Stimulated activated CD4-positive, alpha-beta T cell treated with anti-CD3 and anti-CD28 coated beads, Interleukin-15, amount 100 ng/mL, for 48 hours (primary cell): ENCODE measurements around the gene VENTX.

Experiments
- DNase-seq, 2 donors: peaks; one replicate each; pipeline ENCODE4 v3.0.0-alpha.2; 2020; ENCODE audit warnings: low read depth in 2 of 2

VENTX gene

GRCh38 chr10:133271521-133272300, 34.1 kb downstream of the VENTX start:
- no peak for DNase-seq

DNA sequence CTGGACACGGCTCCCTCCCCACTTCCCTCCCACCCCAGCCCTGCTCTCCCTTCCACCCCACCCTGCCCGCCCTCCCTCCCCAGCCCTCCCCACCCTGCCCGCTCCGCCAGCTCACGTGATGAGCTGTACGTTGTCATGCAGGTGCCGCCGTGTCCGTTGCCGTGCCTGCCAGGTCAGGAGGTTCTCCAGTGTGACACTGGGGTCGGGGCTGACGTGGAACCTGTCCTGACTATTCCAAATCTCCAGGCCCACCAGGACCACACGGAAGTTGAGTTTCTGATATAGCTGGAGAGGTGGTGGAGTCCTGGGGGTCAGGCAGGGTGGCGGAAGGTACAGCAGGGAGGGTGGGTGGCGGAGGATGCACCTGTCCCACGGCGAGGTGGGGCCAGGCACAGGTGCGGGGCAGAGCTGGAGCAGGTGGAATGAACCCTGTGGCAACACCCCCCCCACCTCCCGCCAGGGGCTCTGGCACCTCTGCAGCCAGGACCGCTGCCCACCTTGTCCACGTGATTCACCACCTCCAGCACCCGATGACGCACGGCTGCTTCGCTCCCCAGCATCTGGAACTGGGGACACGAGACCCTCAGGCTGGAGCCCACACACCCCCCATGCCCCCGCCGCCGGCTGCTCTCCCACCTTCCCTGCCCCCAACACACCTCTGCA, 34.8 kb downstream of the VENTX start:
- no peak for DNase-seq

DNA sequence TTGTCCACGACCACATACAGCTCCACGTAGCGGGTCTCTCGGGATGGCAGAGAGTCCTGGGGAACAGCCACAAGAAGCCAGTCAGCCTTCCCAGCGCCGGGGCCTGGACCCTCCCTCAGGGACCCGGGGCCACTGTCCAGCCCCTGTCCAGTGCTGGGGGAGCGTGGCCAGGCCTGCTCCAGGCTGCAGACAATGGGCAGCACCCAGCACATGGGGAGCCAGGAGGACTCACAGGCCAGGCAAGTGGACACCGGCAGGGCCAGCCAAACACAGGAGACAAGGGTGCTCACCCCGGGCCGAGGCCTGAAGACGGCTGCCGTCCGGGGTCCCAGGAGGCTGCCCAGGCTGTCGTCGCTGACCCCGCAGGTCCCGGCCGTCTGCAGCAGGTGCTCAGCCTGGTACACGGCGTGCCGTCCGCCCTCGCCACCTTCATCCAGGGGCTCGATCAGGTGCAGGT, 35.3 kb downstream of the VENTX start:
- no peak for DNase-seq

DNA sequence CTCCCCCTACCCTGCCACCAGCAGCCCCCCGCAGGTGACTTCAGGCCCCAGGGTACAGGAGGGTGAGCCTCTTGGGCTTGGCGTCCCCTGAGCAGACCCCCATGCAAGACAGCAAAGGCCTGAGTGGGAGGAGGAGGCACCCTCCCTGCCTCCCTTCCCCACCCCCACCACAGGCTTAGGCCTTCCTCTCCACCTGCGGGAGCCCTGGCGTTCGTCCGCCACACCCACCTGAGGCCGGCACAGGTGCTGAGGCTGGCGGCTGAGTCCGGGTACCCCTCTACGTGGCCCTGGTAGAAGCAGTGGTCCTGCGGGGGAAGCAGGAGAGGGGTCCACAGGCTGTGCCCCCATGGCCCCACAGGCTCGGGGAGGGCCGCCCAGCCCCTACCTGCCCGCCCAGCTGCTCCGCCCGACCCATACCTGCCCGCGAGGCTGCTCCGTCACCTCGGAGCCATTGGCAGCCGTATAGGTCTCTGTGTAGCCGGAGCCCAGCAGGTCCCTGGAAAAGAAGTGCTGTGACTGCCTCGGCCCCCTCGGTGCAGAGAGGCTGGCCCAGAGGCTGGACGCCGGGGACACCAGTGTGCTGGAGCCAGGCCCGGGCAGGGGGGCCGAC, 36.0 kb downstream of the VENTX start:
- no peak for DNase-seq

DNA sequence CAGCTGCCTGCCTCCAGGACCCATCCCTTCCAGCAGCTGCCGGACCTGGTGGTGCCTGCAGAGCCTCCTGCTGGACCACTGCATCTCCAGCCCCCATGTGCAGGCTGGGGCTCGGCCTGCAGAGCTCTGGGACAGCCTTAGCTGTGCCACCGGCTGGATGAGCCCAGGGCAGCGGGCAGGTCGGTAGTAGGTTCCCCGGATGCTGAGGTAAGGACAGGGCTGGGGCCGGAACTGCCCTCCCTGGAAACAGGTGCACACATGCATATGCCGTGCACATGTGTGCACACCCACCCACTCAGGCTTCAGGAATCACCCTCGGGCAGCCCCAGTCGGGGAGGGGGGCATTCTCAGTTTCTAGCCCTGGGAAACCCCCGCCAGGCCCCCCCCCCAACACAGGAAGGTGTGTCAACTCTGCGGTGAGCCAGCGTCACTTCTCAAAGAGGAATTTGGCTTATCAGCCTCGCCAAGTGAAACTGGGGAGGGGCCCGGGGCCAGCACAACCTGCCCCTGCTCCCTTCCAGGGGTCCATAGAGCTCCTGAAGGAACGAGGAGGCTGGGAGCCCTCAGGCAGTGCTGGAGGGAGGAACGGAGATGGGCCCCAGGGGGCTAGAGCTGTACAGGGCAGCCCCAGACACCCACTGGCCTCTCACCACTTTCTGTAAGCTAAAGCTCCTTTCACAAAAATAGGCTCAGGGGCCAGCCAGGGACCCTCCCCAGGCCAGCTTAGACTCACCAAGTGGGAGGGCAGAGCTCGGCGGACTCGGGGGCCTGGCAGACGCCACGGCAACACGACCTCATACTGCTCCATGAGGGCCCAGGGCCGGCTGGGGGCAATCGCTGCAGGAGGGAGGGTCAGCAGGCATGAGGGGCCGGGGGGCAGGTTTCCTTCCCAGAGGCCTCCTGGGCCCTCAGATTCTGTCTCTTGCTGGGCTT, 37.4 kb downstream of the VENTX start:
- peak; percentile 76 to 78 for DNase-seq

DNA sequence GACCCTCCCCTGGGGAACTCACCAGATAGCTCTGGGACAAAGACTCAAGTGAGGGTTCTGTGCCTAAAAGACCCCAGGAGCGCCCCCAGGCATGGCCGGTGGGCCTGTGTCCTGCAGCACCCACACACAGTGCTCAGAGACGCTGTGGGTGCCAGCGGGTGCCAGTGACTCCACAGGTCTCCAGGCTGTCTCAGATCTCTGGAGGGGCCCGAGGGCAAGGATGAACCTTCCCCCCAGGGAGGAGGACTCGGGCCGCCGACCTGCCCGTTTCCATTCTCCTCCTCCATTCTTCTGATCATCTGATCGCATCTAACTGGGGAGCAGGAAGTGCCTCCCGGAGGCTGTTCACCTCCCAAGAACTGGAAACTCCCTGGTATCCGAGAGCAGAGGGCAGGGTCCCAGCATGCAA, 38.0 kb downstream of the VENTX start:
- no peak for DNase-seq

- no peak for DNase-seq
Observed at GRCh38 chr10:133276100-133276434, 38.4 kb downstream of the VENTX start.

- peak in 1 of 2 donors; percentile 71 for DNase-seq
Observed at GRCh38 chr10:133276435-133277201, 39.0 kb downstream of the VENTX start, which contains the start of gene ADAM8. Gene ADAM8 (minus strand): TSS chr10:133276868. CDS start chr10:133276817, 51 bp downstream.

- DNase-seq: no peak
Observed at GRCh38 chr10:133277277-133277992, 39.8 kb downstream of the VENTX start.

DNA sequence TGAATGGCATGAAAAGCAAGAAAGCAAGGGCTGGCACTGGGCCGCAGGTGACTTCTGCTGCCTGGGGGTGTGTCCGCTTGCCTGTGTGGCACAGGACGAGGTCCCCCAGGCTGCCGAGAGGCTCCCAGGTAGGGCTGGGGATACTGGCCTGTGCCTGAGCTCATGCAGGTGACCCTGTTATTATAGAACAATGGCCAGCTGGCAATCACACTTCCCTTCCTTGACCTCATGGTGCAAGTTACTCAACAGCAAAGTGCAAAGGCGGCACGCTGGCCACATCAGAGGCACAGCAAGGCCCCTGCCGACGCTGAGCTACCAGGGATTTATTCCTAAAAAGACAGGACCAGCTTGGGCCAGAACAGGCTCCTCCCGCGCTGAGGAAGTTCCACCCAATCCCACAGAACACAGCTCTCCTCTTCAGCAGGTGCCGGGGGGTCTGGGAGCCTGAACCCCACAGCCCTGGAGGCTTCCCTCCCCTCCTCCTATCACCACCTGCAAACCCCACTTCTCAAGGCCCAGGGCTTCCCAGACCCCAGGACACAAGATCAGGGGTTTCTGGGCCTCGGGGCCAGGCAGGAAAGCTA, 40.4 kb downstream of the VENTX start:
- no peak for DNase-seq

GRCh38 chr10:133278577-133279265, 41.1 kb downstream of the VENTX start:
- DNase-seq: no peak

- DNase-seq: no peak
Observed at GRCh38 chr10:133279326-133280226, 41.9 kb downstream of the VENTX start.

DNA sequence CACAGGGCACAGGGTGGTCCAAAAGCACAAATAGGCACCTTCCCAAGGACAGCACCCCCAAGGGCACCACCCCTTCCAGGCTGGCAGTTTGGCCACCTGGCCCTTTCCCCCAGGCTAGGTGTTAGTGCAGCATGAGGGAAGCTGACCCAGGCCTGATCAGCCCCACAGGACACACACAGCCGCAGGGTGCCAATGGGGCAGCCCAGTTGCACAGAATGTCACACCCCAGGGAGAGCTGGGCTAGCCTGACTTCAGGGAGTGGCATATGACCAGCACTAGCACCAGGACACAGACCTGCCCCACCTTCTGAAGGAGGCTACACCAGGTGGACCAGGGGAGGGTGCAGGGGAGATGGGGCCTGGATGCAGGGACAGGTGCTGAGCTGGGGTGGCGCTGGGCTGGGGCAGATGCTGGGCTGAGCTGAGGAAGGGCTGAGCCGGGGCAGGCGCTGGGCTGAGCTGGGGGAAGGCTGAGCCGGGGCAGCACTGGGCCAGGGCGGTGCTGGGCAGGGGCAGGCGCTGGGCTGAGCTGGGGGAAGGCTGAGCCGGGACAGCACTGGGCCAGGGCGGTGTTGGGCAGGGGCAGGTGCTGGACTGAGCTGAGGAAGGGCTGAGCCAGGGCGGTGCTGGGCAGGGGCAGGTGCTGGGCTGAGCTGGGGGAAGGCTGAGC, 42.9 kb downstream of the VENTX start:
- DNase-seq: no peak

DNA sequence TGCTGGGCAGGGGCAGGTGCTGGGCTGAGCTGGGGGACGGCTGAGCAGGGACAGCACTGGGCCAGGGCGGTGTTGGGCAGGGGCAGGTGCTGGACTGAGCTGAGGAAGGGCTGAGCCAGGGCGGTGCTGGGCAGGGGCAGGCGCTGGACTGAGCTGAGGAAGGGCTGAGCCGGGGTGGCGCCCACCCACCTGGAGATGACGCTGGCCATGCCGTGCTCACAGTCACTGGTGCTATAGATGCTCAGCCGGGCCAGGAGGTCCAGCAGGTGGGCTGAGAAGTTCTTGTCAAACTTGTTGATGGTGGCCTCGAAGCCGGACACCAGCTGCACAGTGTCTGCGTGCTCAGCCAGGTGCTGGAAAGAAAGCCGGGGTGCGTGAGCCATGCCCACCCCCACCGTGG, 43.4 kb downstream of the VENTX start:
- no peak for DNase-seq

GRCh38 chr10:133281628-133282372, 44.1 kb downstream of the VENTX start:
- DNase-seq: no peak

- no peak for DNase-seq
Observed at GRCh38 chr10:133282846-133283390, 45.3 kb downstream of the VENTX start.

- no peak for DNase-seq
Observed at GRCh38 chr10:133283931-133284330, 46.3 kb downstream of the VENTX start.
